ENCODE data around the gene ZDHHC11B.

GRCh38 chr5:756171-756570 is 28.4 kb downstream of the ZDHHC11B start:
- TF ChIP-seq CTCF (IDR thresholded peaks at IDR 0.05), result no peak
- no peak for TF ChIP-seq POLR2A (IDR thresholded peaks at IDR 0.05)
- TF ChIP-seq EP300 (IDR thresholded peaks at IDR 0.05; ENCODE audit: low read depth), result no peak
- no peak for TF ChIP-seq POLR2AphosphoS5 (IDR thresholded peaks at IDR 0.05)
